GM18951 (cell line): ENCODE results near the gene C1QL4.
"Not testable (repeated sequence)": the region's sequence is repeated elsewhere in the genome, so short reads cannot be mapped to it uniquely, and the experiment has no call there.

ENCODE experiments used
- POLR2A ChIP-seq: IDR thresholded peaks from 4 replicates; pipeline ENCODE4 v1.6.1; 2011; ENCODE audit warnings: mild to moderate bottlenecking; ENCODE audit not compliant: insufficient read length, insufficient read depth; ENCODE audit errors: extremely low read depth
- in situ Hi-C: fragments of 300-500 bp; cut with MboI; formaldehyde crosslinking; loops from one replicate; pipeline ENCODE4 v1.12.0; 2022; ENCODE audit warnings: low sequenced_read_pairs, mixed read lengths, inconsistent platforms; ENCODE audit not compliant: unreplicated experiment

C1QL4 gene

DNA sequence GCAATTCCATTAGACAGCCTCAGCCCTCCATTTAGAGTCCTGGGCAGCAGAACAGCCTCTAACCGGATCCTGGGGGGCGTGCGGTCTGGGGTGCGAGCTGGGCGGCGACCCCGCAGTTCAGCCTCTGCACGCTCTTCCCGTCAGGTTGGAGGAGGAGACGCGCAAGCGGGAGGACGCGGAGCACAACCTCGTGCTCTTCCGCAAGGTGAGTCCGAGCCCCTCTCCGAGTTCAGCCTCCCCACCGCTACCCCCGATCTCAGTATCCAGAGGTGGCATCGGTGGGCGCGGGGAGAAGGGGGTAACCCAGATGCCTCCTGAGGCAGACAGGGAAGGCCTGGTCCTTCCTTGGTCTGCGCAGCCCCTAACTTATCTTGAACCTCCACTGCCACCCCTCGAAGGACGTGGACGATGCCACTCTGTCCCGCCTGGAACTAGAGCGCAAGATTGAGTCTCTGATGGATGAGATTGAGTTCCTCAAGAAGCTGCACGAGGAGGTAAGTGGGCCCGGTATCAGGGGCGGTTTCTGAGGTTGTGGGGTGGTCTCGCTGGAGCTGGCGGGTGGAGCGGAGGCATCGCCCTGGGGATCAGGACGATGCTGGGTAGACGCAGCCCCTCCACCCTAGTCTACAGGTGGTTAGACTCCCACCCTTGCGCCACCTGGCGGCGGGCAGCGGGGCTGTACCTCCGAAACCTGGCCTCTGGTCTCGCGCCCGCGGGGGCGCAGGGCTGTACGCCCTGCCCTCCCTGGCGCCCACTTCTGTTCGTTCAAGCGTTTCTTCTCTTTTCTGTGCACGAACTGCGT is 40.8 kb downstream of the C1QL4 start:
- TF ChIP-seq POLR2A = no peak
- in situ Hi-C loops = no loop called here

DNA sequence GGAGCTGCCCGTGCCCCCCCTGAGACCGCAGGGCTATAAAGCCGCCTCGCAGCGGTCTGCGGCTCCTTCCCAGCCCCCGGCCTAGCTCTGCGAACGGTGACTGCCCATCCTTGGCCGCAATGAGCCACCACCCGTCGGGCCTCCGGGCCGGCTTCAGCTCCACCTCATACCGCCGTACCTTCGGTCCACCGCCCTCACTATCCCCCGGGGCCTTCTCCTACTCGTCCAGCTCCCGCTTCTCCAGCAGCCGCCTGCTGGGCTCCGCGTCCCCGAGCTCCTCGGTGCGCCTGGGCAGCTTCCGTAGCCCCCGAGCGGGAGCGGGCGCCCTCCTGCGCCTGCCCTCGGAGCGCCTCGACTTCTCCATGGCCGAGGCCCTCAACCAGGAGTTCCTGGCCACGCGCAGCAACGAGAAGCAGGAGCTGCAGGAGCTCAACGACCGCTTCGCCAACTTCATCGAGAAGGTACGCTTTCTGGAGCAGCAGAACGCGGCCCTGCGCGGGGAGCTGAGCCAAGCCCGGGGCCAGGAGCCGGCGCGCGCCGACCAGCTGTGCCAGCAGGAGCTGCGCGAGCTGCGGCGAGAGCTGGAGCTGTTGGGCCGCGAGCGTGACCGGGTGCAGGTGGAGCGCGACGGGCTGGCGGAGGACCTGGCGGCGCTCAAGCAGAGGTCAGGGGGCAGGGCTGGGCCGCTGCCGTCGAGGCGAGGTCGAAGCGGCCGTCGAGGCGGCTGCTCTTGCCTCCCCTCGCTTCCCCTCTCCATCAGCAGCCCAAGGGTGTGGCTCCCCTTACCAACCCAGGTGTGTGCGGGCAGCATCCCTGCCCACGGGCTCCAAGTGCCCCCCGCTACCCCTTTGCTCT is 41.7 kb downstream of the C1QL4 start, which contains the start of gene PRPH:
Gene PRPH (plus strand): TSS at position 66 of the 855 bp plus-strand sequence. CDS start 54 bp downstream, at position 120.
- no peak for TF ChIP-seq POLR2A

DNA sequence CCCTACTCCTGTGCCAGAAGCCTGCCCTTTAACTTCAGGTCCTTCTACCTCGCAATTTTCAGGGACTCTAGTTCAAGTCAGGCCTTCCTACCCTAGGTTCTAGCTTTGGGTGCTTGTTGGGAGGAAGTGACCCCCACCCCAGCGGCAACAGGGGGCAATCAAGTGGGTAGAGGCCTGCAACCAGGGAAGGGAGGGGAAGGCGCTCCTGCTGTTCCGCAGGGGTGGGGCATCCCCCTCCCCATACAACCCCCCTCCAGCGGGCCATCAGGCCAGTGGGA is 42.2 kb downstream of the C1QL4 start:
- in situ Hi-C loops = no loop called here
- no peak for TF ChIP-seq POLR2A

More for the DNA sequence above, 41.7 kb downstream of the C1QL4 start, which contains the start of gene PRPH:
- in situ Hi-C loops = no loop called here

DNA sequence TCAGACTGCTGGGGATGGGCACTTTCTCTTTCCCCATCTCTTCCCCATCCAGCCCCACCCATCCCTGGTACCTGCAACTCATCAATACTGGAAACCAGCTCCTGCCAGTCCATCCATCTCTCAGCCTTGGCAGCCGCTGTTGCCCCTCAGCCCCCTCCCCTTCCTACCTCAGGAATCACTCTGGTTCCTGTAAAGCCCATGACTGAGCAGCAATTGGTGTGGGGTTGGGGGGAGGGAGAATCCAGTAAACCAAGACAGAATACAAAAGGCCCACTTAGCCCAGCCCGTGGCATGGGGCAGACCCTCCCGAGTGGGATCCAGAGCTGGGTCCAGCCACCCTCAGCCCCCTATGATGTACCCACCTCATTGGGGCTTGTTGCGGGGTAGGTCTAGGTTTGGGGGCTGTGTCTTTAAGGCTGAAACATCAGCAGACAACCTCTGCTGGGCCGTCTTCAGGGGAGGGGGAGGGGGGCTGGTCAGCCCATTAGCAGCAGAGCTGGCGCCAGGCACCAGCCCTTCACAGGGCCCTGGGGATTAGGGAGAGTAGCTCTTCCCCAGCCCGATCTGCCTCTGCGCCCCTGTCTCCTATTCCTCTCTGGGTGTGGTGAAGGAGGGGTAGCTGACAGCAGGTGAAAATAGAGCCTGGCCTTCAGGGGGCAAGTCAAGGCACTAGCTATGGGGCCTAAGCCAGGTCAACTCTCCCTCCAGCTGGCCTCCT is 42.7 kb downstream of the C1QL4 start:
- in situ Hi-C loops = no loop called here
- no peak for TF ChIP-seq POLR2A

DNA sequence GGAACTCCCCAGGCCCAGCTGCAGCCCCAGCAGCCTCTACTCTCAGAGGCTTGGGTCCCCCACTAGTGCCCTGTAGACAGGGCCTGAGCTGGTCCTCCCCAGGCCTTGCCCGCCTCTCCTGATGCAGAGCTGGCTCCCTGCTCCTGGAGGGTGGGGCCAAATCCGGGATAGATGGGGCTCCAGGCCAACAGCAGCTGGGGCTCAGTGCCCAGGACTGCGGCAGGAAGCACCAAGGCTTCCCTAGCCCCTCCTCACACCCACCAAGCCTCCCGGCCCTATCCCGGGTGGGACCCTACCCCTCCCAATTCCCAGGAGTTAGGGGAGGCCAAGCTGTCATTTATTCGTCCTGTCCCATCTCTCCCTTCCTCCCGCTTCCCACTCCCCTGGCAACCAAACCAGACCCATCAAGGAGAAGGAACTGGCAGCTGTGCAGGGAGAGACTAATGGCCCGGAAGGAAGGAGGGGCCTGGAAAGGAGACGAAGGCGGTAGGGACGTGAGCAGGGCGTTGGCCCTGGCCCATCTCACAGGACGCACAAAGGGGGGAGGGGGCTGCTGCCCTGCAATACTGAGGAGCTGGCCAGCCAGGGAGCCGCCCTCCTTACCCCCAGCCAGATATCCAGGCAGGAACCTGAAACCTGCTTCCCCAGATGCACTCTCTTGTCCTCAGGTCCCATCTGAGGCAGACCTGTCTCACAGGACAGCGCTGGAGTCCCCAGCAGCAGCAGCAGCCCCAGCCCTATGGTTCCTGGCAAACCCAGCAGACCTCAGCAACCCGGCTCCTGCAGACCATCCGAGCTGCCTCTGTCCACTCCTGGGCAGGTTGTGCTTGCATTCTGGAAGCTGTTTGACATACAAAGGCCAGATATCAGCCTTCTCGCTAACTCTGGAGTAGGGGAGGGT is 43.7 kb downstream of the C1QL4 start:
- in situ Hi-C loops = no loop called here

DNA sequence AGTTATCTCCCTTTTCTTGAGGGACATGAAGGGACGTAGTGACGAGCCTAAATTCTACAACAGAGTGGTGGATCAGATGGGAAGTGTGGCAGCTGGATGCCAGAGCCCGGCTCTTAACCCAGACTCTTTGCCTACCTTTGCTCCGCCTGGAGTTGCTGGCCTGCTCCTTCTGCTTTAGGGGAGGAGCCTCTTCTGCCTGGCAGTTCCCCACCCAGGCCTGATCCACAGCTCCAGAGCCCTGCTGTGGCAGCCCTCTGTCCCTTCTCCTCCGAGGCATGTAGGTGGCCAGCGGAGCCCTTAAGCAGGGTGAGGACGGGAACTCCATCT is 44.3 kb downstream of the C1QL4 start:
- in situ Hi-C loops = no loop called here
- no peak for TF ChIP-seq POLR2A

More for the DNA sequence above, 43.7 kb downstream of the C1QL4 start:
- TF ChIP-seq POLR2A = no peak

DNA sequence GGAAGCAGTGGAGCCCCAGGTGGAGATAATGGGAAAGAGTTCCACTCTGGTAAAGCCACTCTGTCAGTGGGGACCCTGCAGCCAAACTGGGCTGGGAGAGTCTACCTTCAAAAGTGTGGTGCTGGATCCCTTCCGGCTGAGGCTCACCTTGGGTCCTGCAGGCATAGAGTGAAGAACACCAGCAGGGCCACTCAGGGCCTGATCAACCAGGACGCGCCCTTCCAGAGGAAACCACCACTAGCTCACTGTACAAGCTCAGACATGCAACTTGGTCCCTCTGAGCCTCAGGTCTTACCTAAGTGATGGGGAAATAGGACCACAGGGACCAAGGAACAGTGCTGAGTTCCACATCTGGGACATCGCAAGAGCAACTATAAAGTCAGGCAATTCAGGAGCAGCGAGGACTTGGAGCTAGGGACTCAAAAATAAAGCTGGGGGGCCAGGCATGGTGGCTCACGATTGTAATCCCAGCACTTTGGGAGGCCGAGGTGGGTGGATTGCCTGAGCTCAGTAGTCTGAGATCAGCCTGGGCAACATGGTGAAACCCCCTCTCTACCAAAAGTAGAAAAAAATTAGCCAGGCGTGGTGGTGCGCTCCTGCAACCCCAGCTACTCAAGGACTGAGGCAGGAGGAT is 47.9 kb downstream of the C1QL4 start:
- TF ChIP-seq POLR2A = no peak
- in situ Hi-C loops = loop anchor here (5.0 kb wide), 1 partner anchor 53 kb away; no protein-coding TSS in a partner anchor

DNA sequence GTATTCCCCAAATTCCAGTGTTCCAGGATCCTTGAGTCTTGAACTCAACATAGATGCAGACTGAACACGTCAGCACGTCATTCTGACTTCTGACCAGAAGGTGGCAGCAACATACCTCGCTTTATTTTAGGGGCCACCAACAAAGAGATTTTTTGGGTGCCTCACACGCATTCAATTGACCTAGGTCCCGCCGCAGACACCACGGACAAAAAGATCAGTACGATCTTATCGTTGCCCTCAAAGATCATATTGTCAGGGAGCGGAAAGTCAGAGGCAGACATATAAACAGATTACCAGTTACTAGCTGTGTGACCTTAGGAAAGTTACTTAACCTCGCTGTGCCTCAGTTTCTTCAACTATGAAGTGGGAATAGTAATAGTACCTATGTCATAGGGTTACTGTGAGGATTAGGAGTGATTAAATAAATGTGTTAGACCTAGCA is 48.6 kb downstream of the C1QL4 start:
- TF ChIP-seq POLR2A = no peak
- in situ Hi-C loops = loop anchor here (5.0 kb wide), 1 partner anchor 54 kb away; no protein-coding TSS in a partner anchor

DNA sequence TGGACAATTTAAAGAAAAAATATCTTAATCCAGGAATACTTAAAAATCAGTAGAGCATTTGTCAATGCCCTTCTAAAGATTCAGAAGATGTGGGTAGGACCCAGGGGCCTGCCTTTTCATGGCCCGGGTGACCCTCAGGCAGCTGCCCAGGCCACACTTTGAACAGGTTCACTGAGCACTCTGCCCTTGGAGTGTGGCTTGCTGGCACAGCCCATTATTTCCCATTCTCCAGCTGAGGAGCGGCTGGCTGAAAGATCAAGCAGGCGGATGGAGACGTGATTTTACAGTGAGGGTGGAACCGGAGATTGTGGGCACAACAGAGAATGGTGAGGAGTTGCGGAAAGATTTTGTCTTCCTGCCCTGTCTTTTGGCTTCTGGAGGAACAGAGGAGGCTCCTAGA is 49.1 kb downstream of the C1QL4 start:
- no peak for TF ChIP-seq POLR2A
- in situ Hi-C loops = loop anchor here (5.0 kb wide), 1 partner anchor 54 kb away; no protein-coding TSS in a partner anchor

DNA sequence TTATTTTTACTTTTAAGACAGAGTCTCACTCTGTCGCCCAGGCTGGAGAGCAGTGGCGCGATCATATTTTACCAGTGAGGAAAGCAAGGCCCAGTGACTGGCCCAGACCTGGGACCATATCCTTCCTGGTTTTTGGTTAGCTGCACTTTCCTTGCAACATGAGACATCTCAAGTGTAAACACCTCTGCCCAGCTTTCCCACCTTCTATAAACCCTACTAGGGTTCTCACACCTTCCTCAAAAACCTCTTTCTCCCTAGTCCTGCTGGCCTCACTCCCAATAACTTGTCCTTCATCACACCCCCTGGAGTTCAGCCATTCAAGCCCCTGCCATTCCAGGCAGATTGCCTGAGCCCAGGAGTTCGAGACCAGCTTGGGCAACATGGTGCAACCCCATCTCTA is 52.3 kb downstream of the C1QL4 start:
- TF ChIP-seq POLR2A = no peak
- in situ Hi-C loops = loop anchor here (5.0 kb wide), 1 partner anchor 58 kb away; no protein-coding TSS in a partner anchor

DNA sequence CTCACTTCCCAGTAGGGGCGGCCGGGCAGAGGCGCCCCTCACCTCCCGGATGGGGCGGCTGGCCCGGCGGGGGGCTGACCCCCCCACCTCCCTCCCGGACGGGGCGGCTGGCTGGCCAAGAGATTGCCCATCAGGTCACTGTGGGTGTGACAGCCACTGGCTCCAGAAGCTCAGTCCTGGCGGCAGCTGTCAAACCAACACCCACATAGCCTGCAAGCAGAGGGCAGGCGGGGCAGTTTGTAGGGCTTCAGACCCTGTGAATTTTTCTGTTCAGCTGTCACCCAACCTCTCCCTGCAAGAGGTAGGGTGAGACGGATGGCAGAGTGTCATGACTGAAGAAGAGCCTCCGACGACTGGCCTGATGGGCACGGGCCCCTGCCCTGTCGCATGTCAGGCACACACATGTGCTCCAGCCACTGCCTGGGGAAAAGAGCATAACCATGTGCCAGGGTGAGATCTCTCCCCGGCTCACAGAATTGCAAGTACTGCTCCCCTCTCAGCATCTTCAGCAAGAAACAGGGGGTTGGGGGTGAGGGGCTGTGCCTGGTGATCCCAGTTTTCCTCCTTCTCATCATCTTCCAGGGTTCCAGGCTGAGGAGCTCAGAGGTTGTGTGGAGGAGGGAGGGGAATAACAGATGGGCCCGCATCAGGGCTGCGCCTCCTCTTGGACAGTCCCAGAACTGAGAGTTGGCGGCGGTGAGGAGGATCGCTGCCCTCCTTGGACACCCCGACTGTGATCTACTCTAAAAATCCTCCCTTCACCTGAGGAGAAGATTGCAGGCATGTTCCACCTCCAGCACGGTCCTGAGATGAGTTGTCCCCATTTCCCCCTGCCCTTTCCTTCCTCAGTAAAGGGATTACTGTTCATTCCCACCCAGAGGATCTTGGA is 53.2 kb downstream of the C1QL4 start:
- in situ Hi-C loops = no loop called here
- no peak for TF ChIP-seq POLR2A

DNA sequence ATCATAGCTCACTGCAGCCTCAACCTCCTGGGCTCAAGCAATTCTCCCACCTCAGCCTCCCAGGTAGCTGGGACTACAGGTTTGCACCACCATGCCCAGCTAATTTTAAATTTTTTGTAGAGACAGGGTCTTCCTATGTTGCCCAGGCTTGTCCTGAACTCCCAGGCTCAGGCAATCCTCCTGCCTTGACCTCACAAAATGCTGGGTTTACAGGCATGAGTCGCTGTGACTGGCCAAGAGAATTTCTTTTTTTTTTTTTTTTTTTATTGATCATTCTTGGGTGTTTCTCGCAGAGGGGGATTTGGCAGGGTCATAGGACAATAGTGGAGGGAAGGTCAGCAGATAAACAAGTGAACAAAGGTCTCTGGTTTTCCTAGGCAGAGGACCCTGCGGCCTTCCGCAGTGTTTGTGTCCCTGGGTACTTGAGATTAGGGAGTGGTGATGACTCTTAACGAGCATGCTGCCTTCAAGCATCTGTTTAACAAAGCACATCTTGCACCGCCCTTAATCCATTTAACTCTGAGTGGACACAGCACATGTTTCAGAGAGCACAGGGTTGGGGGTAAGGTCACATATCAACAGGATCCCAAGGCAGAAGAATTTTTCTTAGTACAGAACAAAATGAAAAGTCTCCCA is 54.1 kb downstream of the C1QL4 start:
- in situ Hi-C loops = not testable (repeated sequence)
